ENCODE results near the gene CSNK2A3.

Gene CSNK2A3

GRCh38 chr11:11380883-11381282 is 27.8 kb upstream of the CSNK2A3 start:
- DNase-seq (ENCODE audit: low spot score), result no peak
- H3K27ac ChIP-seq, result no peak overlapping the region
- no peak for TF ChIP-seq CTCF (IDR thresholded peaks at IDR 0.05)

GRCh38 chr11:11380340-11380739 is 27.3 kb upstream of the CSNK2A3 start:
- no peak overlapping the region for H3K4me3 ChIP-seq
- no peak overlapping the region for H3K27ac ChIP-seq
- TF ChIP-seq CTCF (IDR thresholded peaks at IDR 0.05), result no peak
- DNase-seq (ENCODE audit: low spot score), result no peak

More at GRCh38 chr11:11380883-11381282, 27.8 kb upstream of the CSNK2A3 start:
- no peak overlapping the region for H3K4me3 ChIP-seq

GRCh38 chr11:11379661-11380060 is 26.6 kb upstream of the CSNK2A3 start:
- Histone ChIP-seq H3K27ac (no peak overlapping the region), H3K4me3 (no peak overlapping the region)
- DNase-seq (ENCODE audit: low spot score), result no peak
- TF ChIP-seq CTCF (IDR thresholded peaks at IDR 0.05), result no peak

- Histone ChIP-seq H3K27ac (no peak overlapping the region), H3K4me3 (no peak overlapping the region)
- TF ChIP-seq CTCF (IDR thresholded peaks at IDR 0.05), result no peak
- no peak for DNase-seq (ENCODE audit: low spot score)
Measured at GRCh38 chr11:11378184-11378940, 25.3 kb upstream of the CSNK2A3 start.

GRCh38 chr11:11374358-11375148 is 21.5 kb upstream of the CSNK2A3 start:
- no peak for DNase-seq (ENCODE audit: low spot score)
- TF ChIP-seq CTCF (IDR thresholded peaks at IDR 0.05), result no peak
- no peak overlapping the region for H3K4me3 ChIP-seq
- no peak overlapping the region for H3K27ac ChIP-seq

GRCh38 chr11:11373934-11374333 is 20.9 kb upstream of the CSNK2A3 start:
- no peak for DNase-seq (ENCODE audit: low spot score)
- Histone ChIP-seq H3K27ac (no peak overlapping the region), H3K4me3 (no peak overlapping the region)
- no peak for TF ChIP-seq CTCF (IDR thresholded peaks at IDR 0.05)
